HCT116 (cell line): ENCODE results near the gene SHANK1. TPM values are rescaled to one million over a fixed set of nuclear protein-coding genes. Genes with fewer than 3 reads are reported as not detected.
"Not testable (repeated sequence)": the region's sequence is repeated elsewhere in the genome, so short reads cannot be mapped to it uniquely, and the experiment has no call there.

ENCODE experiments used
- ATAC-seq: fragments of 200-7000 bp; cut with Tn5 transposase; 2 replicates; pipeline ENCODE4 v1.9.1; 2020; ENCODE audit warnings: mild to moderate bottlenecking, moderate library complexity
- BruUV-seq: library from RNA; stranded (reverse); fragments of 400-500 nt; replicated peaks from 2 replicates; lab custom pipeline; 2021; lab: Mats Ljungman, UMichigan
- CTCF ChIA-PET: fragments of 300-600 bp; sonication (Branson Sonifier 250); formaldehyde crosslinking; loops from one replicate; lab custom pipeline; 2021; ENCODE audit warnings: antibody characterized with exemption; lab: Charles Lee
- POLR2A ChIA-PET: fragments of 300-600, 350-600 bp; sonication (Branson Sonifier 250); formaldehyde crosslinking; loops from one replicate; lab custom pipeline; 2021; ENCODE audit warnings: antibody characterized with exemption; lab: Charles Lee
- RAD21 ChIA-PET, 2 experiments: fragments of 300-600 bp; sonication (Branson Sonifier 250); formaldehyde crosslinking; loops; one replicate each; lab custom pipeline; 2023; ENCODE audit warnings: low total read pairs in 2 of 2; ENCODE audit not compliant: uncharacterized antibody in 2 of 2, unreplicated experiment in 2 of 2, low non-redundant PET in 1 of 2; lab: Charles Lee
- DNase-seq: peaks from one replicate; pipeline ENCODE4 v3.0.0-alpha.2; 2010; ENCODE audit warnings: low read depth, low spot score
- H2AFZ ChIP-seq: fragments of 200-600 bp; shearing (Covaris generic), sonication (generic); 2 replicates; pipeline ENCODE4 v1.6.1; 2017; ENCODE audit warnings: low read depth, mixed run types, mixed read lengths, antibody characterized with exemption, low read length; ENCODE audit not compliant: poor library complexity, severe bottlenecking
- H3K27ac ChIP-seq: 2 replicates; pipeline ENCODE4 v1.5.1; 2012; ENCODE audit warnings: low read depth, low read length
- H3K27me3 ChIP-seq: fragments of 200-600 bp; sonication (generic); 2 replicates; pipeline ENCODE4 v1.6.1; 2016; ENCODE audit warnings: mixed run types, low read length, mixed read lengths; ENCODE audit not compliant: insufficient read depth
- H3K36me3 ChIP-seq, 2 experiments: fragments of 200-500 bp in 1 of 2; fragments of 200-600 bp in 1 of 2; sonication (Bioruptor generic) in 1 of 2; sonication (generic) in 1 of 2; 2 replicates each; pipeline versions ENCODE4 v1.5.1 to v1.6.1; 2014 to 2016; ENCODE audit warnings: low read length in 2 of 2, inconsistent platforms in 1 of 2, mixed read lengths in 1 of 2, mixed run types in 1 of 2; ENCODE audit not compliant: insufficient read depth in 2 of 2, control insufficient read depth in 1 of 2
- H3K4me1 ChIP-seq, 2 experiments: fragments of 200-600 bp in 1 of 2; sonication (generic) in 1 of 2; 2 replicates each; pipeline versions ENCODE4 v1.5.1 to v1.6.1; 2012 to 2017; ENCODE audit warnings: low read length in 2 of 2, inconsistent platforms in 1 of 2, mild to moderate bottlenecking in 1 of 2, mixed read lengths in 1 of 2, mixed run types in 1 of 2, moderate library complexity in 1 of 2; ENCODE audit not compliant: insufficient read depth in 2 of 2, control insufficient read depth in 1 of 2
- H3K4me2 ChIP-seq: fragments of 200-600 bp; sonication (generic); 2 replicates; pipeline ENCODE4 v1.6.1; 2017; ENCODE audit warnings: mixed run types, low read length, mixed read lengths
- H3K4me3 ChIP-seq, 2 experiments: fragments of 200-600 bp in 1 of 2; sonication (generic) in 1 of 2; replicated peaks in 1 of 2; 2 replicates each; pipeline ENCODE4 v1.5.1; 2011 to 2016; ENCODE audit warnings: low read length in 2 of 2, control low read depth in 1 of 2, low read depth in 1 of 2, mild to moderate bottlenecking in 1 of 2, mixed read lengths in 1 of 2, mixed run types in 1 of 2
- H3K79me2 ChIP-seq: fragments of 200-600 bp; sonication (generic); 2 replicates; pipeline ENCODE4 v1.6.1; 2017; ENCODE audit warnings: mild to moderate bottlenecking, mixed run types, low read length, moderate library complexity, mixed read lengths; ENCODE audit not compliant: insufficient read depth
- H3K9ac ChIP-seq: fragments of 200-600 bp; sonication (generic); 2 replicates; pipeline ENCODE4 v1.6.1; 2016; ENCODE audit warnings: low read length, mixed read lengths
- H3K9me2 ChIP-seq: fragments of 200-600 bp; sonication (generic), shearing (Covaris generic); 2 replicates; pipeline ENCODE4 v1.6.1; 2017; ENCODE audit warnings: mixed run types, mild to moderate bottlenecking, moderate library complexity; ENCODE audit not compliant: insufficient read depth
- H3K9me3 ChIP-seq, 2 experiments: fragments of 200-500 bp in 1 of 2; fragments of 200-600 bp in 1 of 2; sonication (Bioruptor generic) in 1 of 2; sonication (generic) in 1 of 2; 2 replicates each; pipeline ENCODE4 v1.6.1; 2014 to 2017; ENCODE audit warnings: low read length in 2 of 2, mixed read lengths in 2 of 2, inconsistent platforms in 1 of 2, low read depth in 1 of 2, mild to moderate bottlenecking in 1 of 2, mixed run types in 1 of 2, moderate library complexity in 1 of 2; ENCODE audit not compliant: control insufficient read depth in 1 of 2, insufficient read depth in 1 of 2
- H4K20me1 ChIP-seq: fragments of 200-600 bp; sonication (generic), shearing (Covaris generic); 2 replicates; pipeline ENCODE4 v1.6.1; 2017; ENCODE audit warnings: mixed run types, mild to moderate bottlenecking, moderate library complexity; ENCODE audit not compliant: insufficient read depth
- ATF3 ChIP-seq: IDR thresholded peaks from 2 replicates; pipeline ENCODE4 v1.6.1; 2012
- CBX3 ChIP-seq: IDR thresholded peaks from 2 replicates; pipeline ENCODE4 v1.6.1; 2012; ENCODE audit warnings: low read depth
- EGR1 ChIP-seq: IDR thresholded peaks from 2 replicates; pipeline ENCODE4 v1.6.1; 2012; ENCODE audit warnings: low read depth
- ELF1 ChIP-seq: IDR thresholded peaks from 2 replicates; pipeline ENCODE4 v1.6.1; 2012; ENCODE audit warnings: low read depth, borderline replicate concordance
- EZH2phosphoT487 ChIP-seq: fragments of 200-600 bp; IDR thresholded peaks from 2 replicates; pipeline ENCODE4 v1.6.1; 2018; ENCODE audit warnings: antibody characterized with exemption, borderline replicate concordance
- FOSL1 ChIP-seq: IDR thresholded peaks from 2 replicates; pipeline ENCODE4 v1.6.1; 2012; ENCODE audit warnings: low read depth
- JUND ChIP-seq: IDR thresholded peaks from 2 replicates; pipeline ENCODE4 v1.6.1; 2012
- MAX ChIP-seq: IDR thresholded peaks from 2 replicates; pipeline ENCODE4 v1.6.1; 2012
- POLR2AphosphoS5 ChIP-seq: IDR thresholded peaks from 2 replicates; pipeline ENCODE4 v1.6.1; 2011; ENCODE audit warnings: mild to moderate bottlenecking, low read depth, low read length, moderate library complexity
- SIN3A ChIP-seq: IDR thresholded peaks from 2 replicates; pipeline ENCODE4 v1.6.1; 2012; ENCODE audit warnings: low read depth
- SP1 ChIP-seq: IDR thresholded peaks from 2 replicates; pipeline ENCODE4 v1.6.1; 2012; ENCODE audit warnings: low read depth
- SRF ChIP-seq: IDR thresholded peaks from 2 replicates; pipeline ENCODE4 v1.6.1; 2012; ENCODE audit warnings: low read depth
- TCF7L2 ChIP-seq: IDR thresholded peaks from 2 replicates; pipeline ENCODE4 v1.7.0; 2011; ENCODE audit warnings: borderline replicate concordance, inconsistent platforms; ENCODE audit not compliant: insufficient read depth, insufficient read length; ENCODE audit errors: extremely low read depth
- ZNF274 ChIP-seq: fragments of 200-500 bp; sonication (Bioruptor generic); IDR thresholded peaks from 2 replicates; pipeline ENCODE4 v1.6.1; 2014; ENCODE audit warnings: mild to moderate bottlenecking, low read depth, low read length, inconsistent platforms
- intact Hi-C: fragments of 100-400 bp; cut with micrococcal nuclease; formaldehyde crosslinking; loops from 2 replicates; pipeline ENCODE4 v1.10.0; 2022
- total RNA-seq: library from RNA; stranded (reverse); gene quantifications from one replicate; pipeline ENCODE4 v1.2.1, GENCODE V29; 2021; ENCODE audit not compliant: unreplicated experiment

SHANK1 gene
- total RNA-seq, 1 experiment from 2014 or later = 3.0 TPM

- Histone ChIP-seq H3K27me3 (no peaks in the 10 kb centered on the region), H3K36me3 (no peaks in the 10 kb centered on the region), H2AFZ (no peak overlapping the region), H3K9me3 (no peaks in the 10 kb centered on the region), H4K20me1 (no peaks in the 10 kb centered on the region), H3K4me3 (no peak overlapping the region), H3K9ac (no peak overlapping the region), H3K9me2 (no peaks in the 10 kb centered on the region), H3K4me1 (no peaks in the 10 kb centered on the region), H3K79me2 (no peaks in the 10 kb centered on the region), H3K4me2 (no peak overlapping the region), H3K27ac (no peak overlapping the region)
- intact Hi-C loops = no loop called here
- RAD21 ChIA-PET = no interaction called here
- BruUV-seq = no TSS peak
- POLR2A ChIA-PET = no interaction called here
- ATAC-seq = no peak
- CTCF ChIA-PET = interaction anchor here (1.8 kb wide), 1 partner anchor 25 kb away, joined by 7 read pairs; no protein-coding TSS in a partner anchor
- no peak for DNase-seq
- TF ChIP-seq SIN3A (no peak), EZH2phosphoT487 (no peak)
- TF ChIP-seq, all 23 proteins: peak for 0
These were observed 29.9 kb upstream of the SHANK1 start for GRCh38 chr19:50749490-50749889.

GRCh38 chr19:50747141-50747540 is 27.5 kb upstream of the SHANK1 start:
- H3K36me3 ChIP-seq, H3K9ac ChIP-seq, DNase-seq, H4K20me1 ChIP-seq, H3K4me1 ChIP-seq, ATAC-seq, BruUV-seq, RAD21 ChIA-PET, intact Hi-C loops, H3K9me2 ChIP-seq, CTCF ChIA-PET, H2AFZ ChIP-seq, H3K27ac ChIP-seq, POLR2A ChIA-PET, H3K27me3 ChIP-seq, H3K4me3 ChIP-seq, H3K9me3 ChIP-seq, H3K79me2 ChIP-seq, H3K4me2 ChIP-seq: not testable (repeated sequence)

GRCh38 chr19:50745221-50745620 is 25.6 kb upstream of the SHANK1 start:
- no peaks in the 10 kb centered on the region for H3K79me2 ChIP-seq
- H2AFZ ChIP-seq = no peak overlapping the region
- H3K36me3 ChIP-seq = no peaks in the 10 kb centered on the region
- RAD21 ChIA-PET = no interaction called here
- no peak overlapping the region for H3K4me3 ChIP-seq
- BruUV-seq = no TSS peak
- H3K9ac ChIP-seq = no peak overlapping the region
- no peaks in the 10 kb centered on the region for H4K20me1 ChIP-seq
- intact Hi-C loops = no loop called here
- POLR2A ChIA-PET = no interaction called here
- no peaks in the 10 kb centered on the region for H3K4me1 ChIP-seq
- no peaks in the 10 kb centered on the region for H3K9me3 ChIP-seq
- H3K27me3 ChIP-seq = no peaks in the 10 kb centered on the region
- H3K9me2 ChIP-seq = no peaks in the 10 kb centered on the region
- no peak for ATAC-seq
- H3K4me2 ChIP-seq = no peak overlapping the region
- no peak for DNase-seq
- CTCF ChIA-PET = no interaction called here
- no peak overlapping the region for H3K27ac ChIP-seq
- TF ChIP-seq SIN3A (no peak), POLR2AphosphoS5 (no peak), SP1 (no peak), TCF7L2 (no peak), MAX (no peak), ATF3 (no peak), SRF (no peak), EGR1 (no peak), ZNF274 (no peak), JUND (no peak), FOSL1 (no peak), ELF1 (no peak), CBX3 (no peak)
